T-helper 9 cell (primary cell): ENCODE results near the gene NSD2.

Source experiments
- DNase-seq: peaks from one replicate; pipeline ENCODE4 v3.0.0-alpha.2; 2020

Gene NSD2

GRCh38 chr4:1973661-1974060 lies 102.5 kb downstream of the NSD2 start:
- no peak for DNase-seq

- DNase-seq, result no peak
Measured at GRCh38 chr4:1974840-1975239, 103.6 kb downstream of the NSD2 start.

- no peak for DNase-seq
Measured at GRCh38 chr4:1975391-1975801, 104.2 kb downstream of the NSD2 start.

- no peak for DNase-seq
Measured at GRCh38 chr4:1975880-1976279, 104.7 kb downstream of the NSD2 start.

- DNase-seq, result no peak
Measured at GRCh38 chr4:1976416-1977352, 105.5 kb downstream of the NSD2 start.

GRCh38 chr4:1978226-1978625 lies 107.0 kb downstream of the NSD2 start:
- DNase-seq, result no peak

GRCh38 chr4:1978741-1979476 lies 107.7 kb downstream of the NSD2 start:
- DNase-seq, result no peak

DNA sequence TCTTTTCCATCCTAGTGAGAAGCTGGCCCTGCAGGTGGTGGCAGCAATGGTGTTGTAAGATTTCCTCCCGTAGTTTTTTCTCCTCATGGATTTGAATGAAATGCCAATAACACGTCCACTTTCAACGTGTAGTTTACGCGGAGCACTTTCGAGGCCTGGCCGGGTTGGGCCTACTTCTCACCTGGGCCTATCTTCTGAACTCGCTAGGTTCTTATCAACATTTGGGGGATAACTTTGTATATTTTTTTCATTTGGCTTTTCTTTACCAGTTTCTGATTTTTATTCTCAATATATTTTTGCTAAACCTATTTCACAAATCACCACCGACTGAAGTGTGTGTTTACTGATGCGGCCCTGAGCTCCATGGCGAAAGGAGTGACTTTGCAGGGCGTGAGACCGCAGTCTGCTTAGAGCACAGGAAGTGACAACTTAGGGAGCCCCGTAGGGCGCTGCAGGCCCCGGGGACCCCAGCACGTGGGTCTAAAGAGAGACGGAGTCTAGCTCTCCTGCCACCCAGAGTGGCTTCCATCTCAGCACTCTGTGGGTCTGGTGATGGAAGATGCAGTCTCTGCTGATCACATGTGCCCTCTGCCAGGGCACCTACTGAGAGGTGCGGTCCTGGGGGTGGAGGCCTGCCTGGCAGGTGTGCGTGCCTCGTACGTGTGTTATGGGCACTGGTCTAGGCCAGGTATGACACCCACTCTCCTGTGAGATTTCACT lies 108.4 kb downstream of the NSD2 start:
- DNase-seq, result no peak

DNA sequence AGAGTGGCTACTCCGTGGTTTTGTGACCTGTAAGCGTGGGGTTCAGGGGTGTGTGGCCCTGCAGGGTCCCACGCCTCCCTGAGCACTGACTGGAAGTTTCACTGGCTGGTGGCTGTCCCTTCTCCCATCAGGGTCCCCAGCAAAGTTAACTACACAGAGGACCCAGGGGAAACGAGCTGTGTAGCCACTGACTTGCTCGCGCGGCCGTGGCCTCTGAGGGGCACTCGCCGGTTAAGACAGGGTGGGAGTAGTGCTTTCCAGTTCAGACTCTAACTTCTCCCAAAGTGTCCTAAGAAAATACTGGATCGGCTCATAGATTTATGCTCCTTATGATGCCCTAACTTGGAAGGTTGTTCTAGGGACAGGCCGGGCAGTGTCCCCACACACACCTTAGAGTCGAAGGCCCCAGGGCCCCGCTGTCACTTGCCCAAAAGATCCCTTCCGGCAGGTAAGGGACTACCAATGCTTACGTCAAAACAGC lies 109.4 kb downstream of the NSD2 start:
- DNase-seq, result no peak

- DNase-seq, result no peak
Measured at GRCh38 chr4:1981251-1982058, 110.3 kb downstream of the NSD2 start.

DNA sequence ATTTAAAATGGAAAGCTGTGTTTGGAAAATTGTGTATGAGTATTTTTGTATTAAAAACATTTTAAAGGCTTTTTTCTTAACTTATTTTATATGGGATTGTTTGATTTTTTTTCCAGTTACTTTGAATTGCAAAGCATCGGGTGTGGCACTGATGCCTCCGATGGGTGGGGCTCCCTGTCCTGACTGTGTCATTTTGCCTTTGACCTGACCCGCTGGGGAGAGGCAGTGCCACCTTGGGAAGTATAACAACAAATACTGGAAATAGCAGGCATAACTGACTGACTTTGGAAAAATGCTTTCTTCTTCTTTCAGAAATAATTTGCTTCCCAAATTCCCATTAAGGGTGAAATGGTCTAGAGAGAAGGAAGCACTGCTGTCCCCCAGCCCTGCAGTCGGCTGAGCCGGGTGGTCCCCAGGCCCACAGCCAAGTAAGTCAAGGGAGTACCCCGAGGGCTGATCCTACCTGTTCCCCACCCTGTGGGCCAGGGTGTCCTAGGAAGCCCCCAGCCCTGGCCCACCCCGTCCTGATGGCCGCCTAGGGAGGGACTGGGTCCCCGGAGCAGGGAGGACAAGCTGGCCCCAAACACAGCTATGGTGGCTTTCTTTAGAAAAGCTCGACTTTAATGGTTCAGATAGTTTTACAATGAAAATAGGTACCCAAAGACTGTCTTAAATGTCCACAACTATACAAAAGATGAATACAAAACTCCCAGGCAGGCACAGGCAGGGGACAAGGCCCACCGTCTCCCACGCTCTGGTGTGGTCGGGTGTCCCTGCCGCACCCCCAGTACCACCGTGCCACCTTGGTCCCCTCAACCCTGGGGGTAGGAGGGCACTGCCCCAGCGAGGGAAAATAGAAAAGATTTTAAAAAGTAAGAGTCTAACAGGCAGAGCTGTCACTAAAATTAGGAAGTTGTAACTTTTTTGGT lies 111.2 kb downstream of the NSD2 start:
- DNase-seq, result no peak

- DNase-seq, result no peak
Measured at GRCh38 chr4:1983053-1983845, 112.1 kb downstream of the NSD2 start.

GRCh38 chr4:1983846-1984405 lies 112.7 kb downstream of the NSD2 start:
- DNase-seq, result no peak

GRCh38 chr4:1984406-1985191 lies 113.4 kb downstream of the NSD2 start:
- no peak for DNase-seq

GRCh38 chr4:1985294-1985693 lies 114.1 kb downstream of the NSD2 start:
- DNase-seq, result no peak

GRCh38 chr4:1985780-1986577 lies 114.8 kb downstream of the NSD2 start:
- DNase-seq, result no peak

GRCh38 chr4:1986578-1987210 lies 115.5 kb downstream of the NSD2 start:
- DNase-seq, result no peak

DNA sequence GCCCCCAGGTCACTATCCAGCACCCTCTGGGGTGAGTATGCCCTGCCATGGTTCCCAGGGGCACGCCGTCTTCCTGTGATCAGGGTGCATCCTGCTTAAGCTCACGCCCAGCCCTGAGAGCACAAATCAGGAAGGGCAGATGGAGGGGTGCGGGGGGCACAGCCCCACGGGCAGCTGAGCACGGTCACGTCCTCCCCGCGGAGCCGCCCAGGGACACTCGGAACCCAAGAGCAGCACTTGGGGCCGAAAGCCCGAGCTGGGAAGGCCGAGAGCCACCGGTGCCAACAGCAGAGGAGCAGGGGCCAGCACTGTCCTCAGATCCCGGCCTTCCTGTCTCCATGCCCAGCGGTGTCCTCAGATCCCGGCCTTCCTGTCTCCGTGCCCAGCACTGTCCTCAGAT lies 116.1 kb downstream of the NSD2 start:
- DNase-seq, result no peak
